22Rv1 (cell line): ENCODE data around the gene DLEC1.

Experiments used
- ZFX ChIP-seq: fragments of 450-650 bp; IDR thresholded peaks from 2 replicates; pipeline ENCODE4 v1.6.1; 2017; ENCODE audit warnings: antibody characterized with exemption, borderline replicate concordance
- TF ChIP-seq, protein P1 (sequence below): fragments of 450-650 bp; IDR thresholded peaks from 2 replicates; pipeline ENCODE4 v1.5.1; 2017; ENCODE audit warnings: mild to moderate bottlenecking

DNA sequence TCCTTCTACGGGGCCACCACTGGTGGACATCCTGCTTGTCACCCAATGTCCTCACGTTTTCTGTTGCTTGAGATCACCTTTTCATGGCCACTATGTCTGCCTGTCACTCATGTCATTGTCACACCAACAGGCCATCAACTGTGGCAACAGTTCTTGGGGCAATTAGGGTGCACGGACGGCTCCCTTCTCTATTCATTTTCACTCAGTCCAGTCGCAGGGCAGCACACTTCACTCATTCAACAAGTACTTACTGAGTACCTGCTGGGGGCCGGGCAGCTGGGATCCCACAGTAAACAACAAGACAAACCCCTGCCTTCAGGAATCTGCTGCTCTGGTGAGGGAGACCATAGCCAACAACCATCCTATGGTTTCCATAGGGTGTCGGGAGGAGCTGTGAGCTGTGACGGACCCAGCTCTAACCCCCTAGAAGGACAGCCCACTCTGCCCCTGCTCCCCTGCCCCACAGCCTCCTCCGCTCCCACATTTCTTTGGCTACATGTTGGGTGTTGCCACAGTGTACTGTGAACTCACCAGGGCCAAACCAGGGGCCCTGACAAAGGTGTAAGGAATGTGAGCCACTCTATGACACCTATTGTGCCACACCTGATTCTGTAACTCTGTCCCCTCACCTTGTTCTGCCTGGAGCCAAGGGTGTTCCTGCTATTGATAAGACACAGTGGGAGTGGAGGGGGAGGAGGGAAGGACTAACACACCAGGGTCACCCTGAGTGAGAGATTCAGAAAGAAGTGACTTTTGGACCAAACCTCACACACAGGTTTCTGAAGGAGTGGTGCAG, 46.5 kb upstream of the DLEC1 start:
- TF ChIP-seq, protein P1, sequence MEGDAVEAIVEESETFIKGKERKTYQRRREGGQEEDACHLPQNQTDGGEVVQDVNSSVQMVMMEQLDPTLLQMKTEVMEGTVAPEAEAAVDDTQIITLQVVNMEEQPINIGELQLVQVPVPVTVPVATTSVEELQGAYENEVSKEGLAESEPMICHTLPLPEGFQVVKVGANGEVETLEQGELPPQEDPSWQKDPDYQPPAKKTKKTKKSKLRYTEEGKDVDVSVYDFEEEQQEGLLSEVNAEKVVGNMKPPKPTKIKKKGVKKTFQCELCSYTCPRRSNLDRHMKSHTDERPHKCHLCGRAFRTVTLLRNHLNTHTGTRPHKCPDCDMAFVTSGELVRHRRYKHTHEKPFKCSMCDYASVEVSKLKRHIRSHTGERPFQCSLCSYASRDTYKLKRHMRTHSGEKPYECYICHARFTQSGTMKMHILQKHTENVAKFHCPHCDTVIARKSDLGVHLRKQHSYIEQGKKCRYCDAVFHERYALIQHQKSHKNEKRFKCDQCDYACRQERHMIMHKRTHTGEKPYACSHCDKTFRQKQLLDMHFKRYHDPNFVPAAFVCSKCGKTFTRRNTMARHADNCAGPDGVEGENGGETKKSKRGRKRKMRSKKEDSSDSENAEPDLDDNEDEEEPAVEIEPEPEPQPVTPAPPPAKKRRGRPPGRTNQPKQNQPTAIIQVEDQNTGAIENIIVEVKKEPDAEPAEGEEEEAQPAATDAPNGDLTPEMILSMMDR = no peak
- no peak for TF ChIP-seq ZFX
